RWPE1 (cell line): Measurements from ENCODE around the gene RHOG.
A peak's percentile ranks its signal among the peaks of the same experiment; 100 is the strongest.

Experiments
- CTCF ChIA-PET: fragments of 350-600 bp; sonication (Branson Sonifier 250); formaldehyde crosslinking; extraction: SDS; loops from one replicate; lab custom pipeline; 2021; lab: Yijun Ruan, JAX
- POLR2A ChIA-PET: fragments of 400-600 bp; formaldehyde crosslinking; extraction: SDS; loops from one replicate; lab custom pipeline; 2020; ENCODE audit warnings: antibody characterized with exemption; ENCODE audit not compliant: low non-redundant PET; lab: Yijun Ruan, JAX
- DNase-seq: peaks from one replicate; pipeline ENCODE4 v3.0.0; 2012; ENCODE audit warnings: low spot score
- H3K27ac ChIP-seq: fragments of 450-650 bp; 2 replicates; pipeline ENCODE4 v1.5.1; 2017
- CTCF ChIP-seq: fragments of 450-650 bp; conservative IDR thresholded peaks from 2 replicates; pipeline ENCODE4 v1.5.1; 2017; ENCODE audit warnings: low read depth, mild to moderate bottlenecking

The RHOG gene

GRCh38 chr11:3860375-3860774, 19.6 kb upstream of the RHOG start:
- ChIA-PET CTCF (interaction anchor here (0.5 to 1.8 kb wide), 3 partner anchors 11 to 212 kb away, joined by 3 to 8 read pairs (median 5); no protein-coding TSS in a partner anchor), POLR2A (no interaction called here)
- no peak for DNase-seq
- H3K27ac ChIP-seq: no peak overlapping the region
- no peak for TF ChIP-seq CTCF

- no peak for DNase-seq
- ChIA-PET POLR2A (no interaction called here), CTCF (interaction anchor here (1.6 to 1.8 kb wide), 2 partner anchors 10 to 213 kb away, joined by 6 to 8 read pairs; no protein-coding TSS in a partner anchor)
- no peak for TF ChIP-seq CTCF
- H3K27ac ChIP-seq: no peak overlapping the region
Measured at GRCh38 chr11:3859373-3859881, 18.7 kb upstream of the RHOG start.

GRCh38 chr11:3857628-3858027, 16.9 kb upstream of the RHOG start:
- ChIA-PET CTCF (interaction anchor here (0.7 to 1.1 kb wide), 2 partner anchors 215 to 356 kb away, joined by 3 read pairs; no protein-coding TSS in a partner anchor), POLR2A (no interaction called here)
- no peak overlapping the region for H3K27ac ChIP-seq
- no peak for TF ChIP-seq CTCF
- DNase-seq: no peak

- DNase-seq: no peak
- ChIA-PET CTCF (interaction anchor here (3.2 kb wide), 1 partner anchor 216 kb away, joined by 93 read pairs; no protein-coding TSS in a partner anchor), POLR2A (no interaction called here)
- no peak for TF ChIP-seq CTCF
- no peak overlapping the region for H3K27ac ChIP-seq
Measured at GRCh38 chr11:3856856-3857553, 16.2 kb upstream of the RHOG start.

GRCh38 chr11:3855808-3856491, 15.2 kb upstream of the RHOG start:
- DNase-seq: no peak
- TF ChIP-seq CTCF: no peak
- H3K27ac ChIP-seq: peak overlapping the region; percentile 89
- ChIA-PET POLR2A (interaction anchor here (1.9 kb wide), 1 partner anchor 216 kb away, joined by 8 read pairs; no protein-coding TSS in a partner anchor), CTCF (interaction anchor here (0.6 to 3.2 kb wide), 15 partner anchors 12 to 259 kb away, joined by 3 to 93 read pairs (median 5); no protein-coding TSS in a partner anchor)
